Coronary artery (tissue), 2 donors: ENCODE measurements around the gene TSPYL4.

Experiments used
- DNase-seq: peaks from one replicate; pipeline ENCODE4 v3.0.0-alpha.2; 2017; ENCODE audit warnings: low spot score
- H3K27ac ChIP-seq, 2 donors: fragments of 200-600 bp; sonication (generic); one replicate each; pipeline ENCODE4 v1.5.1; 2016 to 2019
- H3K4me3 ChIP-seq: fragments of 200-600 bp; sonication (generic); 2 replicates; pipeline ENCODE4 v1.5.1; 2016; ENCODE audit warnings: mild to moderate bottlenecking, moderate library complexity
- CTCF ChIP-seq: fragments of 200-600 bp; sonication (generic); IDR thresholded peaks from one replicate; pipeline ENCODE4 v1.5.1; 2019; ENCODE audit warnings: antibody characterized with exemption

TSPYL4 gene

DNA sequence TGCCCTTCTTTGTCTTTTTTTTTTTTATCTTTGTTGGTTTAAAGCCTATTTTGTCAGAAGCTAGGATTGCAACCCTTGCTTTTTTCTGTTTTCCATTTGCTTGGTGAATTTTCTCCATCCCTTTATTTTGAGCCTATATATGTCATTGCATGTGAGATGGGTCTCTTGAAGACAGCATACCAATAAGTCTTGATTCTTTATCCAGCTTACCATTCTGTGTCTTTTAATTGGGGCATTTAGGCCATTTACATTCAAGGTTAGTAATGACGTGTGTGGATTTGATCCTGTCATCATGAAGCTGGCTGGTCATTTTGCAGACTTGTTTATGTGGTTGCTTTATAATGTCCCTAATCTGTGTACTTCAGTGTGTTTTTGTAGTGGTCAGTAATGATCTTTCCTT is 9.5 kb upstream of the TSPYL4 start:
- Histone ChIP-seq H3K4me3 (no peak overlapping the region), H3K27ac (no peak overlapping the region)
- DNase-seq, result no peak
- no peak for TF ChIP-seq CTCF

DNA sequence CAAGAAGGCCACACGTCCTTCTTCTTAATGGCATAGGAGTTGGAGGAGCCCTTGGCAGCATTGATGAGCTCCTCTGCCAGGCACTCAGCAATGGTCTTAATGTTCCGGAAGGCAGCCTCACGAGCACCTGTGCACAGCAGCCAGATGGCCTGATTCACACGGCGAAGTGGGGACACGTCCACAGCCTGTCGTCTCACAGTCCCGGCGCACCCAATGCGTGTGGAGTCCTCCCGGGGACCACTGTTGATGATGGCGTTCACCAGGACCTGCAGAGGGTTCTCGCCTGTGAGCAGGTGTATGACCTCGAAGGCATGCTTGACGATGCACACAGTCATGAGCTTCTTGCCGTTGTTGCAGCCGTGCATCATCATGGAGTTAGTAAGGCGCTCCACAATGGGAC is 4.6 kb upstream of the TSPYL4 start:
- no peak for TF ChIP-seq CTCF
- no peak for DNase-seq

GRCh38 chr6:116256694-116257093 is 2.8 kb upstream of the TSPYL4 start:
- no peak for TF ChIP-seq CTCF
- H3K4me3 ChIP-seq, result no peak overlapping the region
- no peak overlapping the region for H3K27ac ChIP-seq
- no peak for DNase-seq

More for the DNA sequence above, 4.6 kb upstream of the TSPYL4 start:
- Histone ChIP-seq H3K27ac (no peak overlapping the region), H3K4me3 (no peak overlapping the region)

DNA sequence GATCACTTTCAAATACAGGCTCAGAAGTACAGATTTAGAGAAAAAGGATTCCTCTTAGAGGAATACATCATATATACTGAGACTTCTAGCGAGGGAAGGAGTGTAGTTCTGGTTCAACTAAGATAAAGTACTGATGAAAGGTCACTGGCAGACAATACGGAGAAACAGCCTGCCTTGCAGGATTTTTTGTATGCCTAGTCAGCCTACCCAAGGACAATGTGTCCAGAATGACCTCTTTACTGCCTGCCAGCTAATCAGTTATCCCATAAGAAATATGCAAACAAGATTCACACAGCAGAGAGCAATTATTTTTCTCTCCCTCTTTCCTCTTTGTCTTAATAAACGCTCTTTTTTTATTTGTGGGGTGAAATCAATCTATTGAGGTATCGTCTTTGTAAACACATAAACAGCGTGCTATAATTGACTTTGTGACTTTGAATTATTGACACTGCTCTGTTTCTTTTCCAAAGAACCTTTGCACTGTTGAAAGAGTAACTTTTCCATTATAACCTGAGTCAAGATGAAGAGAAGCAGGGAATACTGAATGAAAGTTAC is 1.4 kb upstream of the TSPYL4 start:
- no peak overlapping the region for H3K27ac ChIP-seq
- TF ChIP-seq CTCF, result no peak
- no peak for DNase-seq
- H3K4me3 ChIP-seq, result no peak overlapping the region

- H3K27ac ChIP-seq, result peak overlapping the region; percentile 79 to 91
- H3K4me3 ChIP-seq, result peak overlapping the region; percentile 86
- TF ChIP-seq CTCF, result no peak
- DNase-seq, result no peak
These were observed 602 bp upstream of the TSPYL4 start for GRCh38 chr6:116254297-116255056.

GRCh38 chr6:116253188-116253504 is 729 bp downstream of the TSPYL4 start:
- no peak for TF ChIP-seq CTCF
- H3K27ac ChIP-seq, result peak overlapping the region; percentile 79 to 91
- peak overlapping the region; percentile 86 for H3K4me3 ChIP-seq
- DNase-seq, result no peak
